ENCODE results near the gene MICAL3. TPM values are rescaled to one million over a fixed set of nuclear protein-coding genes. Genes with fewer than 3 reads are reported as not detected.
A peak's percentile ranks its signal among the peaks of the same experiment; 100 is the strongest.
"Not testable (repeated sequence)": the region's sequence is repeated elsewhere in the genome, so short reads cannot be mapped to it uniquely, and the experiment has no call there.

Gene MICAL3
- total RNA-seq, 1 experiment from 2014 or later: 15.2 TPM

DNA sequence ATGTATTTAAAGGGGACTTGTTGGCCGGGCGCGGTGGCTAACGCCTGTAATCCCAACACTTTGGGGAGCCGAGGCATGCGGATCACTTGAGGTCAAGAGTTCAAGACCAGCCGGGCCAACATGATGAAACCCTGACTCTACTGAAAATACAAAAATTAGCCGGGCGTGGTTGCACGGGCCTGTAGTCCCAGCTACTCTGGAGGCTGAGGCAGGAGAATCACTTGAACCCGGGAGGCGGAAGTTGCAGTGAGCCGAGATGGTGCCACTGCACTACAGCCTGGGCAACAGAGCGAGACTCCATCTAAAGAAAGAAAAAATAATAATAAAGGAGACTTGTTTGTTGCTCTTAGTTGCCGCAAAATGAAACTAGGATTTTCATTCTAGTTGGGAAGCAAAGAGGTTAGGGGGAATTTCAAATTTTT is 22.5 kb downstream of the MICAL3 start:
- DNase-seq (ENCODE audit: extremely low read depth, low read depth): not testable (repeated sequence)

GRCh38 chr22:18001040-18001893 is 23.1 kb downstream of the MICAL3 start:
- DNase-seq (ENCODE audit: extremely low read depth, low read depth): peak; percentile 94

GRCh38 chr22:18000441-18001039 is 23.8 kb downstream of the MICAL3 start:
- DNase-seq (ENCODE audit: extremely low read depth, low read depth): no peak

- no peak for DNase-seq (ENCODE audit: extremely low read depth, low read depth)
Observed at GRCh38 chr22:17999851-18000250, 24.5 kb downstream of the MICAL3 start.

GRCh38 chr22:17998913-17999312 is 25.4 kb downstream of the MICAL3 start:
- DNase-seq (ENCODE audit: extremely low read depth, low read depth): no peak

GRCh38 chr22:17997456-17997855 is 26.9 kb downstream of the MICAL3 start:
- DNase-seq (ENCODE audit: extremely low read depth, low read depth): no peak

DNA sequence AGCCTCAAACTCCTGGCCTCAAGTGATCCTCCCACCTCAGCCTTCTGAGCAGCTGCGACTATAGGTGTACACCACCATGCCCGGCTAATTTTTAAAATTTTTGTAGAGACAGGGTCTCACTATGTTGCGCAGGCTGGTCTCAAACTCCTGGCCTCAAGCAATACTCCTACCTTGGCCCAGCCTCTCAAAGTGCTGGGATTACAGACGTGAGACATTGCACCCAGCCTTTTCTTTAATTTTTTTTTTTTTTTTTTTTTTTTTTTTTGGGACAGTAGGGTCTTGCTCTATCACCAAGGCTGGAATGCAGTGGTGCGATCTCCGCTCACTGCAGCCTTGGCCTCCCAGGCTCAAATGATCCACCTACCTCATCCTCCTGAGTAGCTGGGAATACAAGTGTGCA is 29.1 kb downstream of the MICAL3 start:
- not testable (repeated sequence) for DNase-seq (ENCODE audit: extremely low read depth, low read depth)

GRCh38 chr22:17994424-17995108 is 29.8 kb downstream of the MICAL3 start:
- no peak for DNase-seq (ENCODE audit: extremely low read depth, low read depth)

DNA sequence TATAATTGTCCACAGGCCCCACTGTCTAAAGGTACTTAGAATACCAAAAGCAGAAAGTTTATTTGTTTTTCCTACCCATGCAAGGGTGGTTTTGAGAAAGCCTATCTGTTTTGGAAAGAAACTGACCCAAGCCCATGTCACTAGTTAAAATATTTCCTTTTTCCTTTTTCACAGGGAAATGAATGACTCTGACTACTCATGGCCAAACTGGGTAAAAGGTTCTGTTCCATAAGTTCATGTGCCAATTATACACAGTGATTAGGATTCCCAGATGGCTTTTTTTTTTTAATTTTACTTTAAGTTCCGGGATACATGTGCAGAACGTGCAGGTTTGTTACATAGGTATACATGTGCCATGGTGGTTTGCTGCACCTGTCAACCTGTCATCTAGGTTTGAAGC is 31.4 kb downstream of the MICAL3 start:
- DNase-seq (ENCODE audit: extremely low read depth, low read depth): not testable (repeated sequence)

GRCh38 chr22:17991992-17992391 is 32.4 kb downstream of the MICAL3 start:
- not testable (repeated sequence) for DNase-seq (ENCODE audit: extremely low read depth, low read depth)

GRCh38 chr22:17990942-17991341 is 33.4 kb downstream of the MICAL3 start:
- no peak for DNase-seq (ENCODE audit: extremely low read depth, low read depth)

DNA sequence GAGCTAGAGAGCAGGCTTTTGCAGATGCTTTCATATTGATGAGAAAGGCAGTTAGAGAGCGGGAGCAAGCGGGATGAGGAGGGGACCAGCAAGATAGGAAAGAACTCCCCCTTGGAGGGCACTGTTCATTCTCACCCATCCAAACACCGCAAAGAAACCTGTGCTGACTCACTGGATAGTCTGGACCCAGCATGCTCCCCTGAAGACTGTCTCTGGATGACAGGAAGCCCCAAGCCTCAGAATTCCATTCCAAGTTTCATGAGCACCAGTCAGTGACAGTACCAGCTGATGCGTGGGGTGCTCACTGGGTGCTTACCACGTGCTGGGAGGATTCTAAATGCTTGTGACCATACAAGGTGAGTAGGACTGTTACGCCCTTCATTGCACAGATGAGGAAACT is 34.2 kb downstream of the MICAL3 start:
- no peak for DNase-seq (ENCODE audit: extremely low read depth, low read depth)

DNA sequence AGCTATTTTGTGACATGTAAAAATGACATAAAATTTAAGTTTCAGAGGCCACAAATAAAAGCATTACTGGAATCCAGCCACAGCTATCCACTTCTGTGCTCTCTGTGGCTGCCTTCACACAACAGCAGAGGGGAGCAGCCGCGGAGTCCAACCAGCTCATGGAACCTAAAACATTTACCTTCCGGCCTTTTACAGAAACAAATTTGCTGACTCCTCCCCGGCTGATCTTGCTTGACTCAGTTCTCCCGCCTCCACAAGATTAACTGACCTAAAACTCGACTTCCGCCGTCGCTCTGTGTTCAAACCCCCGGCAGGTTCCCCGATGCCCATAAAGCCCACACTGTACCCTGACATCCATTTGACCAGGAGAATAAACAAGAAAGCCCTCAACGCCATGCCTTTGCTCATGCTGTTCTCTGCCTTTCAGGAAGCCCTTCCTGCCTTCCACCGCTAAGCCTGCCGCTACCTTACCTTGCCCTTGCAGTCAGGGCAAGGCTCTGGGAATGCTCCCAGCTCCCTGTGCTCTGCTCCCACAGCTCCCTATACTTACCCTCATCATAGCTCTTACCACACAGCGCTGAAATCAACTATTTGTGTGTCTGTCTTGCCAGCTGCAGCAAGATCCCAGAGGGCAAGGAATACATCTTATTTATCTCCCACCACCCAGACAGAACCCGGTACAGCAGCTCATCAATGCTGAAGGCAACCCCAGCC is 35.4 kb downstream of the MICAL3 start:
- DNase-seq (ENCODE audit: extremely low read depth, low read depth): no peak

DNA sequence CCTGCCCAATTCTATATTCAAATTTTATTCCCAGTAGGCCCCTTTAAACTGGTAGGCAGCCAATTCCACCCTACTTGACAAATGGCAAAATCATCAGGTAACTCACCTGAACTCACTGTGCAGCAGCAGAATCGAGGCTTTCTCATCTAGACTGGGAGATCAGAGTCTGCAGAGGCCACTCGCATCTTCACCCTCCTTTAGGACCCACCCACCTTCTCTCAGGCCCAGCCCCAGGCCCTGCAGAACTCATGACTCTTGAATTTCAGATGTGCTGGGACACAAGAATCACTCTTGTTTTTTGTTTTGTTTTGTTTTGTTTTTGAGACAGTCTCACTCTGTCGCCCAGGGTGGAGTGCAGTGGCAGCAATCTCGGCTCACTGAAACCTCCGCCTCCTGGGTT is 38.8 kb downstream of the MICAL3 start:
- no peak for DNase-seq (ENCODE audit: extremely low read depth, low read depth)

GRCh38 chr22:17985071-17985470 is 39.3 kb downstream of the MICAL3 start:
- not testable (repeated sequence) for DNase-seq (ENCODE audit: extremely low read depth, low read depth)

DNA sequence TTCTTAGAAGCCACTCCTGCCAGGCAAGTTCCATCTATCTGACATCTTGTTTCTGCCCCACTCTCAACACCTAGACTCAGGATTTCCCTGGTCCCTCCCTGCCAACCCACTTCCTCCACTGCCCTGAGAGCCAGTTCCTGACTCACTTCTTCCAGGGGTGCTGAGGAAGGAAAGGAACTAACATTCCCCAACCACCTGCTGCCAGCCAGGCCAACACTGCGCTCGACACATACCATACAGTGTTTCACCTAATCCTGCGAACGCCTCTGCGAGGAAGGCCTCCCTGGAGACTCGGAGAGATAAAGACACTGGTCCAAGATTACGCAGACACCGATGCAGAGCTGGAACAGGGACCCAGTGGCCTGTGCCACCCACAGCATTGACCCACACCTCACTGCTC is 40.2 kb downstream of the MICAL3 start:
- DNase-seq (ENCODE audit: extremely low read depth, low read depth): no peak

DNA sequence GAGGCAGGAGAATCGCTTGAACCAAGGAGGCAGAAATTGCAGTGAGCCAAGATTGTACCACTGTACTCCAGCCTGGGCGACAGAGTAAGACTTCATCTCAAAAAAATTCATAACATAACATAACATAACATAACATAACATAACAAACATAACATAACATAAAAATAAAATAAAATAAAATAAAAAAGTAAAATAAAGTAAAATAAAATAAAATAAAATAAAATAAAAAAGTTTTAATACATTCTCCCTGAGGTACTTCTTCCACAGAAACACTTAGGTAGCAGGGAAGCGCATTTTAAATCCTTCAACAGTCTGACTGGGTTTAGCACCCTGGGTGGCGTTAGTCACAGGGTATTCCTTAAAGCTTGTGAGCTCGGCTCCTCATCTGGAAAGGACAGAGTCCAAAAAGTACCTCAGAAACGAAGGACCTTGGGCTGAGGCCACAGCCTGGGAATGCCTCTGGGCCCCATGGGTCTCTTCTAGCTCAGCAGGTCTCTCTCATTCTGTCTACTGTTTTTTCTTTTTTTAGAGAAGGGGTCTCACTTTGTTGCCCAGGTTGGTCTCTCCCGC is 41.7 kb downstream of the MICAL3 start:
- DNase-seq (ENCODE audit: extremely low read depth, low read depth): no peak

GRCh38 chr22:17981497-17981896 is 42.9 kb downstream of the MICAL3 start:
- DNase-seq (ENCODE audit: extremely low read depth, low read depth): no peak

- DNase-seq (ENCODE audit: extremely low read depth, low read depth): peak; percentile 28
Observed at GRCh38 chr22:17980638-17981051, 43.7 kb downstream of the MICAL3 start.

DNA sequence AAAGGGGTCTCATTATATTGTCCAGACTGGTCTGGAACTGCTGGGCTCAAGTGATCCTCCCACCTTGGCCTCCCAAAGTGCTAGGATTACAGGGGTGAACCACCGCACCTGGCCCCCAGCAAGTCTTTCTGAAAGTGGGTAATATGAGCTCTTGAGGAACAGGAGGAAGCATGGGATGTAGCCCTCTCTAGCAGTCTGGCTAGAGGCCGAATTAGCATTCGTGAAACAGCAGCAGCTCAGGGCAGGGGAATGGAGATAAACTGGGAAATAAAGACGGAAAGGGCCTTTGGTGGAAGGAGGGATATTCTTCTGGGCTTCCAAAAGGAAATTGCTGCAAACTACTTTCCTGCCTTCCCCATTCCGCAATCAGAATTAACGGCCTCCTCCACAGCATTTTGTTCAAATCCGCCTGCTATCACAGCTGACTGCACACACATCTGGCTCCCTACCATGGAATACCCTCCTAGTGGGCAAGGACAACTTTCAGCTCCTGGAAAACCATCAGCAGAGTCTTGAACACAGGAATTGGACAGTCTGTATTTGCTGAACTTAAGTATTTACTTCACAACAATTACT is 44.3 kb downstream of the MICAL3 start:
- no peak for DNase-seq (ENCODE audit: extremely low read depth, low read depth)
